Stimulated activated CD4-positive, alpha-beta T cell treated with anti-CD3 and anti-CD28 coated beads, Interleukin-15, amount 100 ng/mL, for 48 hours (primary cell): ENCODE data around the gene PRDM1.
A peak's percentile ranks its signal among the peaks of the same experiment; 100 is the strongest.

ENCODE experiments used
- DNase-seq, 2 donors: peaks; one replicate each; pipeline ENCODE4 v3.0.0-alpha.2; 2020; ENCODE audit warnings: low read depth in 2 of 2

The PRDM1 gene

DNA sequence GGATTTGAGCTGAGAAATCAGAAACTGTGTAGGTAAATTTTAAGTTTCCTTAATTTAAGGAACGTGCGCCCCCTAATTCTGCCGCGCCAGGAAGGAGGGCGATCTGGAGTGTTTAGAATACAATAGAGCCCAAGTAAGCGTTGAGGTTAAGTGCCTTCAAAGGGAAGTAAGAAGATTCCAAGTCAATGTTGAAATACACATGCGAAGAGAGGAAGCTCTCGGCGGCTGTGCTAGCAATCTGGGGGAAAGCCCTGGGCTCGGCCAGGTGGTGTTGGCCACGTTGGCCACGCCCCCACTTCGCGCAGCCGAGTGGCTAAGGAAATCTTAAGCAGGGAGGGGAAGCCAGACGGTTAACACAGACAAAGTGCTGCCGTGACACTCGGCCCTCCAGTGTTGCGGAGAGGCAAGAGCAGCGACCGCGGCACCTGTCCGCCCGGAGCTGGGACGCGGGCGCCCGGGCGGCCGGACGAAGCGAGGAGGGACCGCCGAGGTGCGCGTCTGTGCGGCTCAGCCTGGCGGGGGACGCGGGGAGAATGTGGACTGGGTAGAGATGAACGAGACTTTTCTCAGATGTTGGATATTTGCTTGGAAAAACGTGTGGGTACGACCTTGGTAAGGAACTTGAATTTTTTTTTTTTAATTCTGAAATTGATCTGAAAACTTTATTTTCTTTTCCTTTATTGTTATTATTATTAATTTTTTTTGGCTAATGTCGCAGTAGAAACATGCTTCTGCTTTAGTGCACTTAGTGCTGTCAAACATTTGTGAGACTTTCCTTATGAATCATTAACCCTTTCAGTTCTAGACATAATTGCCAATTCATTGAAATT lies at the start of gene PRDM1:
TSS of gene PRDM1 (plus strand) at position 353 of the 830 bp plus-strand sequence. CDS start at position 571, 218 bp downstream.
- DNase-seq, result peak; percentile 45 to 65

GRCh38 chr6:106037060-106037459 lies 49.1 kb upstream of the PRDM1 start:
- DNase-seq, result no peak

- no peak for DNase-seq
Measured at GRCh38 chr6:106039897-106040592, 46.1 kb upstream of the PRDM1 start.

DNA sequence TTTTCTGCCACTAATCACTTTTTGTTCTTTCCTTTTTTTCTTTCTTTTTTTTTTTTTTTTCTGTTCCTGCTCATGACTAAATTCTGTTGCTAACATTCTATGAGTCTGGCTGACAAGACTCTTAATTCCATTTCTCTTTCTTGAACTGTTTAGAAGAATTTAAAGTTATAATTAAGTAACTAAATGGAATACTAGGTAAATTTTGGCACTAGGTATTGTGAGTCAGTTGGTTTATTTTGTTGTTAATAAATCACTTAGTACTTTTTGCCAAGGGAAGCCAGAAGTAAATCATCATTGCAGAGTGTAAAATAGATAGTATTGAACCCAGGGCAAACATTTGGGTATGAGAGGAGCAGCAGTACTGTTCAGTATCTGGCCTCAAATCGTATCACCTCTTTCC lies 42.0 kb upstream of the PRDM1 start:
- DNase-seq, result no peak

- DNase-seq, result no peak
Measured at GRCh38 chr6:106045077-106045476, 41.1 kb upstream of the PRDM1 start.

- no peak for DNase-seq
Measured at GRCh38 chr6:106046116-106046853, 39.9 kb upstream of the PRDM1 start.

DNA sequence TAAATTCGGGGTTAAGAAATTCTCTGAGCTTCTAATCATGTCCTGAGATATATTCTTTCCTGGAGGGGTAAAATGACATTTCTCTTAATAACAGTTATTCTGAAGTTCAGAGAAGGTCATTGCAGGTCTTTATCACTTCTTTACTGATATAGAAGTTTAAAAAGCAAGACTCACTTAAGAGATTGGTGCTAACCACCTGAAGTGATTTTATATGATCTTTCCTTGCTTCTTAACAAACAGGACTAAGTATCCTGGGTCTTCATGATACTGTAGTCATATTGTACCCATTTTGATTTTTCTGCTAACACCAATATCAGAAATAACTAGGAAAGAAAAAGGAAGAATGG lies 39.3 kb upstream of the PRDM1 start:
- no peak for DNase-seq

- no peak for DNase-seq
Measured at GRCh38 chr6:106048336-106048735, 37.8 kb upstream of the PRDM1 start.

DNA sequence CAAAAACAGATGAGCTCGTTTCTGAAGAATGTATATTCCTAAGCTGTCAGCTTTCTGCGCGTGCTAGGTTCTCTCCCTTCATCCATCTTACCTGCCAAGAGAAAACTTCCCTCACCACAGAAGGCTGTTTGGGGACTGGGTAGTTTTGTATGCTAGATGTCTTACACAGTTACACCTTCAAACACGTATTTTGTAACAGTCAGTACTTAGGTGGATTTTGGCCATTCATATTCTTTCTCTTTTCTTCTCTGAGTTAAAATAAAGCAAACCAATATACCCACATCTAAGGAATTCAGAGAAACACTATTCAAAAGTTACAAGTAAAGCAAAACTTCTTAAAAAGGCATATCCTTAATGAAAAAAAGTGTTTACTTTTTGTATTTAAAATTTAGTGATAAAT lies 35.6 kb upstream of the PRDM1 start:
- no peak for DNase-seq

DNA sequence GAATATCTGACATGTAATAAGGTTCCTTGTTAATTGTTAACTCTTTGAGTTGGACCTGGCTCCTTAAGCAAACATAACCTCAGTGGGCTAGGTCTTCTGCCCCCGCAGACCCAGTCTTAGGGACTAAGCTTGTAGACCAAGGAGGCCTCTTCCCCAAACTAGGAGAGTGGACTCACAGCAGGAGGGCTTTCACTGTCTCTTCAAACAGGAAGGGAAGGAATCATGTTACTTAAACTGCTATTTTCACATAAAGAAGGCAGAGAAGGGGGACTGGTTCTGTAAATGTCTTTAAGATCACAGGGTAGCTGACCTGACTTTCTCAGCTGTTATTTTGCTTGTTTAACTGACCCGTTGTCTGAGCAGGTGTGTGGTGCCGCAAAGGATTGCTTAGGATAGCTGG lies 34.9 kb upstream of the PRDM1 start:
- no peak for DNase-seq

DNA sequence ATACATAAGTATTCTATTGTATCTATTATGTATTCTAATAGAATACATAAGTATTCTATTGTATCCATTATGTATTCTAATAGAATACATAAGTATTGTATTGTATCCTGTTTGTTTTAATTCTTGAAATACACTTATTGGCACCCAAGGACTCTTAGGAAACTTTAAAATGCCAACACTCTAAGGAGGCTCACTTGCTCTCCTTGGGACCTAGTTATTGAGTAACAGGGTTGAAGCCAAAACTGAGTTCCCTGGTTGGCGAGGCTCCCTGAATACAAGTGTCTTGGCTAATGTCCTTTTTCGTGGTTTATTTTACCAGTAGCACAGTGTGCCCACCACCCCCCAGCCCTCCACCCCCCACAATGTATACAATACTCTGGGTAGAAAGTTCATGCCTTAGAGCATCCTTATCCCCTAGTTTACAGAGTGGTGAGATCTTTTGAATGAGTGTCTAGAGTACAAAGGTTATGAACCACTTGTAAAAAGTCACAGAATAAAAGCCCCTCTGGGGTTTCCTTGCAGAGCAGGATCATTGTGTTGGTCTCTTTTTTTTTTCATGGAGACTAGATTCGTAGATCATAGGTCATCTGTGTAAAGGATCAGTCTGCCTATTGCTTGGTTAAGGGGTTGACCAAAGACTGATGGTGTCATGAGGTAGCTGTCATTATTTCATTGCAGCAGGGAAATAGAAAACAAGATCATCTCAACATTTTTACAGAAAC lies 32.5 kb upstream of the PRDM1 start:
- DNase-seq, result no peak

GRCh38 chr6:106055489-106055888 lies 30.6 kb upstream of the PRDM1 start:
- no peak for DNase-seq

DNA sequence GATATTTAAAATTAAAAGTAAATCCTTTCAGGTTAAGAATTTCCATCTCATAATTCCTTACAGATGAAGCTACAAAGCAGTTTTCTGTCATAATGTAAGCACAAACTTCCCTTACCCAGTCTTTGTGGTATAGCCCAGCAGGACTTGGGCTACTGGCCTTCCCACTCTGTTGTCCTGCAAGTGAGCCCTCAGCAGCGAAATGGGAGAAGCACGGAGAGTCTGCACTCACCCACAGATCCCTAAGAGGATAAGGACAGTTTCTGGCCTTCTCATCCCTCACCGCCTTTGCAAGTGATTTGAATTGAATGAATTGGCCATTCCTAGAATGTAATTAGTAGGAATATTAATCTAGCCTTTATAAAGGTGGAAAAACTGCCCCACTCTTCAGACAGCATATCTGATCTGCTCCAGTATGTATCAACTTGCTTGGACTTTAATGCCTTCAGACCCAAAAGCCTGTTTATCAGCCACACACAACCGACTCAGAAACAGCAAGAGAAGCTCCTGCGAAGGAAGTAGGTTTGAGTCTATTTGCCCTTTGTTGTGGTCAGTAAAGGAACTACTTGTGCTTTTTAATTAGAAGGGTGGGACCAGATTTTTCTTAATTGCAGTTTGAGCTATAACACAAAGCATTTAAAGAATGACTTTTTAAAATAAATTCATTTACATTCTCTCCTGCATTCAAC lies 29.9 kb upstream of the PRDM1 start:
- DNase-seq, result no peak

DNA sequence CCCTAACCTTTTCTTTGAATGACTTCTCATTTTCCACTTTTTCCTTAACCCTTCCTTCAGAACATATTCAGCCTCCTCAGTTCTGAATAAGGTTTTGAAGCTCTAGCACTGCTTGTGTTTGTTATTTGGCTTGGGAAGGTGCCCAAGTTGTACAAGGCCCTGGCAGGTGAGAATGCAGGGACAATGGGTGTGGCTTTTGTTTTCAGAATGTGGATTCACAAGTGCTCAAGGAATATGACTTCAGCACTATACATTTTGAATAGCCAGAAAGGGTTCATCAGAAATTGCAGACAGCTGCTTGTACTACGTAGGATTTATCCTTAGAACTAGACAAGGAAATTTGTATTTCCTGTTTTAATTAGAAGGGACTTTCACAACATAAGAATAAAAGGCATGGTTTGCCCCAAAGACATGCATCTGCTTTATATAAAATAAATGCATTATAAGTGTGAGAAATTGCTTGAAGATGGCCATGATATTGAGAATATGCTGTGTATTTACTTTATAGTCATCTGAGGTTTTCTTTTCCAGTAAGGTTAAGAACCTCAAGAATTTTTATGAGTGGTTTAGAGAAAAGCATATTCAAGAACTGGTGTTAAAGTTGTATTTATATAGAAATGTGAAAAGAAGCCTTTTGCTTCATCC lies 29.3 kb upstream of the PRDM1 start:
- DNase-seq, result no peak

DNA sequence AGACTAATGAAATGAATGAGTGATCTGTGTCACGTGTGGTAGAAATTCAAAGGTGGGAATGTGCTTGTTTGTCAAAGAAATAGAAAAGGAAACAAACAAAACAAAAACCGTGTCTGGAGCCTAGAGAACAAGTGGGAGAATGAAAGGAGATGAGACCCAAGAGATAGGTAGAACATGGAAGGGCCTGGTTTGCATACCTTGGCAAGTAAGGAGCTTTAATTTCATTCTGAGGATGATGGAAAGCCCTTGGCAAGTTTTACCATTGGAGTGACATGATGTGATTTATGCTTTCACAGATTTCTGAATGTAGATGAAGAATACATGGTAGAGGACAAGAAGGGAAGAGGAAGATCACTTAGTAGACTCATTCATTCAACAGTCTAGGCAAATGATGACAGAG lies 26.8 kb upstream of the PRDM1 start:
- DNase-seq, result no peak

GRCh38 chr6:106060167-106060566 lies 26.0 kb upstream of the PRDM1 start:
- DNase-seq, result no peak

DNA sequence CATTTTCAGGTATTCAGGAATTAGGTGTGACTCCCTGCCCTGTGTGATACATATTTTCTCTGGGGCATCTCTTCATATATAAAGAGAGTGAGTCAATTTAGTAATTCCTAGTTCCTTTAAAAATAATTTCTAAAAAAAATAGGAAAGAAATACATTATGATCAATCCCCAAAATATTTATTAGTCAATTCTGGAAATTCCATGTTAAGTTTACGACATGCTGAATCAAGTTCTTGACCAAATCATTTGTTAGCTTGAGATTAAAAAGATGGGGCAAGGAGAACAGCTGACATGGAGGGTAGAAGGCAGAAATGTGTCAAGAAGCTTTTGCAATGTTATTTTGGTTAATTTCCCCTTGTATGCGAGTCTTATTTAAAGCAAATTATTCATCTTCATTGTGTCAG lies 22.7 kb upstream of the PRDM1 start:
- no peak for DNase-seq

DNA sequence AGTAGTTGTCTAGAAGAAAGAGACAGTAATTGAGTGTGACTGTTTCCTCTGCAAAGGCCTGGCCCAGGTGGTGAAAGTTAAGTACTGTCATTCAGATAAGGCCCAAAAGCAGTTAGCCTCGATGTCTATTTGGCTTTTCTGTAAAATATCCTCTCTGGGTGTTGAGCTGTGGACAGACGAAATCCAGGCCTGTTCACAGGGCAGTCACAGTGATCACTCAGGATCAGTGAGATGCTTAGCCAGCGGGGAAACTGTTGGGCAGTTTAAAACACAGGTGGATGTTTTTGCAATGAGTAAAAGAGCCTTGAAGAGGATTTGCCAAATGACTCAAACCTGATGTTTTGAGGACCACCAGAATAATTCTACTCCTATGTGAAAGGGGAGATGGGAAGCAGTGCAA lies 22.0 kb upstream of the PRDM1 start:
- DNase-seq, result no peak

DNA sequence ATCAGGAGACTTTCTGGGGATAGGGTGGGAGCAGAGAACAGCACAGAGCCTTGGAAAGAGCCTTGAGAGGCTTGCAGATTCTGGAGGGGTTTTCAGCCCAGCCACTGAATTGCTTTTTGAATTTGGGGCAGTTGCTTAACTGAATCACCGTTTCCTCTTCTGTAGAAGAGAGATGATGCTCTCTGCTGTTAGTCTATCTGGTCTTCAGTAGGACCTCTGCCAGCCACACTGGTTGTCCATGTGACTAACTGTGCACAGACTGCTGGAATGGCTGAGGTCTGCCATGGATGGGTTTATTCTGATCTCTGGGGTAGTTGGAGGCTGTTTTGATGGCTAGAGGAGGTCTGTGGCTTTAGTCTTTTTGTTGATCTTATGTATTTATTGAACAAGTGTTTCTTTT lies 21.4 kb upstream of the PRDM1 start:
- no peak for DNase-seq

GRCh38 chr6:106066989-106067388 lies 19.1 kb upstream of the PRDM1 start:
- DNase-seq, result no peak

- DNase-seq, result no peak
Measured at GRCh38 chr6:106069478-106069877, 16.7 kb upstream of the PRDM1 start.
